IPS-18a (cell line): ENCODE data around the gene SUGP2.

ENCODE experiments used
- H3K27ac ChIP-seq: one replicate; pipeline ENCODE4 v1.5.1; 2013; ENCODE audit warnings: low read length
- H3K27me3 ChIP-seq: one replicate; pipeline ENCODE4 v1.6.1; 2013; ENCODE audit warnings: mild to moderate bottlenecking, low read length; ENCODE audit not compliant: control insufficient read depth, insufficient read depth
- H3K36me3 ChIP-seq: one replicate; pipeline ENCODE4 v1.6.1; 2013; ENCODE audit warnings: low read depth, low read length; ENCODE audit not compliant: control insufficient read depth
- H3K4me1 ChIP-seq: one replicate; pipeline ENCODE4 v1.6.1; 2013; ENCODE audit warnings: low read depth, low read length; ENCODE audit not compliant: control insufficient read depth
- H3K4me3 ChIP-seq: one replicate; pipeline ENCODE4 v1.5.1; 2013; ENCODE audit warnings: low read length
- H3K9ac ChIP-seq: one replicate; pipeline ENCODE4 v1.6.1; 2013; ENCODE audit warnings: mild to moderate bottlenecking, low read length, moderate library complexity
- H3K9me3 ChIP-seq: one replicate; pipeline ENCODE4 v1.6.1; 2013; ENCODE audit warnings: low read depth, low read length; ENCODE audit not compliant: control insufficient read depth

The SUGP2 gene

DNA sequence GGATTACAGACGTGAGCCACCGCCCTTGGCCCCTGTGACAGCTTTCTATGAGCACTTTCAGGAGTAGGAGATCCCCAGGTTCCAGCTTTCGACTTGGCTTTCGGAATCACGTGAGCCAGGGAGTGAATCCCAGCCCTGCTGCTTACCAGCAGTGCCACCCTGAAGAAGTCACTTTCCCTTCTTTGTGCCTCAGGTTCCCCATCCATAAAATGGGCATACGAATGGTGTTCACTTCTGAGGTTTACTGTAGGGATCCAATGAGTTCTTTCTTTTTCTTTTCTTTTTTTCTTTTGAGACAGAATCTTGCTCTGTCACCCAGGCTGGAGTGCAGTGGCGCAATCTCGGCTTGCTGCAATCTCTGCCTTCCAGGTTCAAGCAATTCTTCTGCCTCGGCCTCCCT is 88.0 kb downstream of the SUGP2 start:
- Histone ChIP-seq H3K4me1 (peaks cover 4% of the 10 kb centered on the region), H3K9ac (no peak overlapping the region), H3K36me3 (no peaks in the 10 kb centered on the region), H3K9me3 (no peaks in the 10 kb centered on the region), H3K4me3 (no peak overlapping the region), H3K27me3 (peaks cover 4% of the 10 kb centered on the region), H3K27ac (no peak overlapping the region)

DNA sequence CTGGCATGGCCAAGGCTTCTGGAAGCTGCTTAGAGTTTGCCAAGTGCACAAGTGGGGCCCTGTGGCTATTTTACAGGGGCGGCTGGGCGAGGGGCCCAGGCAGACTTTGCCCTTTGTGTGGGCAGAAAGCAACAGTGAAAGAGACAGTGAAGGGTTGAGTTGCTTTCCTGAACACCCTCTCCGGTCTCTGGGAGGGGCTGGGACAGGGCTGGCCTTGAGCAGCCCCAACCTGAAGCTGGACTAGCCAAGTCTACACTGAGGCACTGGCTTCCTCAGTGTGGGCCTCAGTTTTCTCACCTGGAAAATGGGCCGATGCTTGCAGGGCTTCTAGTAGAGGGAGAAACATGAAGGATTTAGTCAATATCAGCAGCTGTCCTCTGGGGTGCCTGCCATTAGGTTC is 89.9 kb downstream of the SUGP2 start:
- Histone ChIP-seq H3K4me1 (peaks cover 9% of the 10 kb centered on the region), H3K9ac (no peak overlapping the region), H3K4me3 (no peak overlapping the region), H3K27ac (no peak overlapping the region), H3K9me3 (no peaks in the 10 kb centered on the region), H3K27me3 (peaks cover 4% of the 10 kb centered on the region), H3K36me3 (no peaks in the 10 kb centered on the region)

DNA sequence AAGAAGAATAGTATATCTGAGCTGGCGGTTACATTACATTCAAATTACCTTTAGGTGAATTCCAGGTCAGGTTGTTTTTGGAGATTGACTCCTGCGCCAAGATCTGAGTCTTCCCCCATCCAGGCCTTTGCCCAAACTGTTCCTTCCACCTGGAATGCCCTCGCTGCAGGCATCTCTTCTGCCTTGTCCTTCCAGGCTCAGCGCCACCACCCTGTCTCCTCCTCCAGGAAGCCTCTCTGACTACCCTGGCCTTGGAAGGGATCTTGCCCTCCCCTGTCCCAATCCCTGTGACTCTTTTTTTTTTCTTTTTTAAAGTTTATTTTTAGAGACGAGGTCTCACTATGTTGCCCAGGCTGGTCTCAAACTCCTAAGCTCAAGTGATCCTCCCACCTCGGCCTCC is 90.6 kb downstream of the SUGP2 start:
- Histone ChIP-seq H3K27me3 (peaks cover 4% of the 10 kb centered on the region), H3K9ac (no peak overlapping the region), H3K4me3 (no peak overlapping the region), H3K36me3 (peaks cover 4% of the 10 kb centered on the region), H3K9me3 (no peaks in the 10 kb centered on the region), H3K4me1 (peaks cover 9% of the 10 kb centered on the region), H3K27ac (no peak overlapping the region)

DNA sequence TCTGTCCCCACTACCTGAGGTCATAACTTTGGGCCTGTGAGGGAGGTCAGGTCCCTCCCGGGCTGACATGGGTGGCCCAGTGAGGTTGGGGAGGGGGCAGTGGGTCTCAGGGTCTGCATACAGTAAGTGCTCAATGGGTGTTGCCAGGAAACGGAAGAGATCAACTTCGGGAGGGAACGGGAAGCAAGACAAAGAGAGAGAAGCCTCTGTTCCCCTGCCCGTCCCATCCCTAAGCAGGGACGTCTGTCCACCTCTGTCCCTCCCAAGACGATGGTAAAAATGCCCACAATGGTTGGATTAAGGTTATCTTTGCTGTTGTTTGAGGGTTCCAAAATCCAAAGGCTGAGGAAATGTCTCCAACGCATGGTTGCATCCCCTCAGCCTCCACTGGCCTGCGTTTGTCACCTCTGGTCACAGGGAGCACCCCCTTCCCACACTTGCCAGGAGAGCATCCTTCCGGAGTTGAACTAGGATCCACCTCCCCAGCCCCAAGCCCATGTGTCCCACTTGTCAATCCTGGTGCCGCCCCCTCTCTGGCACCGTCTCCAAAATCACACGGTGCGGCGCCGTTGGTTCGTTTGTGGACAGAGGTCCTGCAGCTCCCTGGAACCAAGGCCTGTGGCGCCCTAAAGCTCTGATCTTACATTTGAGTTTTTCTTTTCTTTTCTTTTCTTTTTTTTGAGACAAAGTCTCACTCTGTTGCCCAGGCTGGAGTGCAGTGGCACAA is 91.5 kb downstream of the SUGP2 start:
- Histone ChIP-seq H3K36me3 (peaks cover 4% of the 10 kb centered on the region), H3K27ac (no peak overlapping the region), H3K4me3 (no peak overlapping the region), H3K27me3 (peaks cover 4% of the 10 kb centered on the region), H3K9me3 (no peaks in the 10 kb centered on the region), H3K9ac (no peak overlapping the region), H3K4me1 (peaks cover 9% of the 10 kb centered on the region)
